ENCODE results near the gene PHOX2A.
"Not testable (repeated sequence)": the region's sequence is repeated elsewhere in the genome, so short reads cannot be mapped to it uniquely, and the experiment has no call there.

Gene PHOX2A

DNA sequence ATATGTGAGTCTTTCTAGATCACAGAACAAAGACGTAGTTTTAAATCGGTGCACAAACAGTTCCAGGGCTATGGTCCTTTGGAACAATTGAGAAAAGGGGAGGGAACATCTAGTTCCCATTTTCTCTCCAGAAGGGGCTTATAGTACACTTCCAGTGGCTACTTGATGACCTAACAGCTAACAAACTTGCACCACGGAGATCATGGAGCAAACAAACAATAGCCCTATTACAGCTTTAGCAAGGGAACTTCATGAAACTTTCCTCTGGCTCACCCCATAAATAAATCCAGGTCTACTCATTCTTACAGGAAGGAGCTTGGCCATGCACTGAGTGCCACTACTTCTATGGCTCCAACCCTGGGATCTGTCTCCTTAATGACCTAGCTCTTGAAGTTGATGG, 35.7 kb downstream of the PHOX2A start:
- H3K4me3 Mint-ChIP-seq, result no peak overlapping the region
- no peak for DNase-seq (ENCODE audit: low spot score)
- H3K9me3 Mint-ChIP-seq, result peaks cover 18% of the 10 kb centered on the region
- H3K27ac Mint-ChIP-seq, result no peak overlapping the region
- peaks cover 2% of the 10 kb centered on the region for H3K36me3 Mint-ChIP-seq (ENCODE audit: low read depth)
- peaks cover 3% of the 10 kb centered on the region for H3K4me1 Mint-ChIP-seq (ENCODE audit: low read depth)
- H3K27me3 Mint-ChIP-seq (ENCODE audit: low read depth), result peaks cover 35% of the 10 kb centered on the region

DNA sequence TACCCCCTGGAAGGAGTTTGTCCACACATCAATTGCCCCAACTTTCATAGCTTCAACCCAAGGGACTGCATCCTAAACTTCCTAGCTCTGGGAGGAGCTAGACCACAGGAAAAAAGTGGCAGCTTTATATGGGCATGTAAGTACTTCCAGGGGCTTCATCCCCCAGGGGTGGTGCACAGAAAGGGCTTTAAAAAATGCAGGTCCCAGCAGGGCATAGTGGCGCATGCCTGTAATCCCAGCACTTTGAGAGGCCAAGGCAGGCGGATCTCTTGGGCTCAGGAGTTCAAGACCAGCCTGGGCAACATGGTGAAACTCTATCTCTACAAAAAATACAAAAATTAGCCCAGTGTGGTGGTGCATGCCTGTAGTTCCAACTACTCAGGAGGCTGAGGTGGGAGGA, 37.2 kb downstream of the PHOX2A start:
- Mint-ChIP-seq H3K4me1 (ENCODE audit: low read depth) (peaks cover 10% of the 10 kb centered on the region), H3K27me3 (ENCODE audit: low read depth) (peaks cover 24% of the 10 kb centered on the region), H3K9me3 (peaks cover 18% of the 10 kb centered on the region)
- not testable (repeated sequence) for DNase-seq (ENCODE audit: low spot score); H3K27ac Mint-ChIP-seq; H3K4me3 Mint-ChIP-seq; H3K36me3 Mint-ChIP-seq (ENCODE audit: low read depth)

DNA sequence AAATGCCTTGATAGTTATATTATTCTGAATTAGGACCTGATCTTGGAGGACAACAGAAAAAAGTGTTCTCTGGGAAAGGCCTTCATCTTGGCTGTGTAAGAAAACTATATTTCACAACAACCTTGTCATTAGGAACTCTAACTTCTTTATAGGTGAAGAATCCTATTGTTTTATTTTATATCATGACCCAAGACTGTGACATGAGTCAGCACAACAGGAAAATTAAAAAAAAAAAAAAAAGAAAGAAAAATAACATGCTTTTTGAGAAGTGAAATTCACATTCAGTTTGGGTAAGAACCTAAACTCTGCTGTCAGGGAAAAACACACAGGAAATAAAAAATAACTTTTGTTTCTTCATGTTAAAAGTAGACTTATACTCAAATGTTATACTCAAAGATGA, 39.1 kb downstream of the PHOX2A start:
- peaks cover under 1% of the 10 kb centered on the region for H3K36me3 Mint-ChIP-seq (ENCODE audit: low read depth)
- H3K9me3 Mint-ChIP-seq, result peaks cover 13% of the 10 kb centered on the region
- H3K27ac Mint-ChIP-seq, result no peak overlapping the region
- H3K27me3 Mint-ChIP-seq (ENCODE audit: low read depth), result peaks cover 11% of the 10 kb centered on the region
- DNase-seq (ENCODE audit: low spot score), result no peak
- H3K4me3 Mint-ChIP-seq, result no peak overlapping the region
- H3K4me1 Mint-ChIP-seq (ENCODE audit: low read depth), result peaks cover 10% of the 10 kb centered on the region

DNA sequence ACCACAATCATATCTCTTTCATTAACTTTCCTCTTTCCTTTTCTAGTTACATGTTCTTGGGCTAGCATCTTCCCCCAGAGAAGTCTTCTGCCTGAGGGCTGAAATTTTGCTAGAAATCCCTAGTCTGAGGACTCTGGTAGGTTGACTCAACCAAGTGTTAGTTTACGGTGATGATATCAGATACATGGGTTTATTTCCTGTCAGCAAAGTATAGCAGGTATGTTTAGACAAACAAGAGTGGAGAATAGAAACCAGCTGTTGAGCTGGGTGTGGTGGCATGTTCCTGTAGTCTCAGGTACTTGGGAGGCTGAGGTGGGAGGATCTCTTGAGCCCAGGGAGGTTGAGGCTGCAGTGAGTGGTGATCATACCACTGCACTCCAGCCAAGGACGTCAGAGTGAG, 40.8 kb downstream of the PHOX2A start:
- H3K36me3 Mint-ChIP-seq (ENCODE audit: low read depth), result no peaks in the 10 kb centered on the region
- peaks cover 10% of the 10 kb centered on the region for H3K4me1 Mint-ChIP-seq (ENCODE audit: low read depth)
- no peak overlapping the region for H3K27ac Mint-ChIP-seq
- DNase-seq (ENCODE audit: low spot score), result no peak
- H3K9me3 Mint-ChIP-seq, result no peaks in the 10 kb centered on the region
- H3K4me3 Mint-ChIP-seq, result no peak overlapping the region
- H3K27me3 Mint-ChIP-seq (ENCODE audit: low read depth), result no peaks in the 10 kb centered on the region

DNA sequence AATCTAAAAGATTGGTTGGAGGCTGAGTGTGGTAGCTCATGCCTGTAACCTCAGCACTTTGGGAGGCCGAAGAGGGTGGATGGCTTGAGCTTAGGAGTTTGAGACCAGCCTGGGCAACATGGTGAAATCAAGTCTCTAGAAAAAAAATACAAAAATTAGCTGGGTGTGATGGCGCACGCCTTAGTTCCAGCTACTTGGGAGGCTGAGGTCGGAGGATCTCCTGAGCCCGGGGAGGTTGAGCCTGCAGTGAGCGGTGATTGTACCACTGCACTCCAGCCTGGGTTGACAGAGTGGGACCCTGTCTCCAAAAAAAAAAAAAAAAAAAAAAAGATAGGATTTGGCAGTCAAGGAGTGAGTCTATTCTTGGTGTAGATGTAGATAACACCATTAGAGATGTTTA, 41.4 kb downstream of the PHOX2A start:
- H3K27ac Mint-ChIP-seq, result no peak overlapping the region
- H3K36me3 Mint-ChIP-seq (ENCODE audit: low read depth), result no peaks in the 10 kb centered on the region
- H3K9me3 Mint-ChIP-seq, result no peaks in the 10 kb centered on the region
- peaks cover 10% of the 10 kb centered on the region for H3K4me1 Mint-ChIP-seq (ENCODE audit: low read depth)
- DNase-seq (ENCODE audit: low spot score), result no peak
- H3K27me3 Mint-ChIP-seq (ENCODE audit: low read depth), result no peaks in the 10 kb centered on the region
- H3K4me3 Mint-ChIP-seq, result no peak overlapping the region

DNA sequence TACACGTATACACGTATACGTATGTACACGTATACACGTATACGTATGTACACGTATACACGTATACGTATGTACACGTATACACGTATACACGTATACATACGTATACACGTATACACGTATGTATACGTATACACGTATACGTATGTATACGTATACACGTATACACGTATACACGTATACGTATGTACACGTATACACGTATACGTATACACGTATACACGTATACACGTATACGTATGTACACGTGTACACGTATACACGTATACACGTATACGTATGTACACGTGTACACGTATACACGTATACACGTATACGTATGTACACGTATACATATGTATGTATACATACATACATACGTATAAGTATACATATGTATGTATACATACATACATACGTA, 42.5 kb downstream of the PHOX2A start:
- H3K36me3 Mint-ChIP-seq (ENCODE audit: low read depth); H3K4me3 Mint-ChIP-seq; H3K27ac Mint-ChIP-seq; DNase-seq (ENCODE audit: low spot score); H3K9me3 Mint-ChIP-seq; H3K27me3 Mint-ChIP-seq (ENCODE audit: low read depth): not testable (repeated sequence)
- peaks cover 10% of the 10 kb centered on the region for H3K4me1 Mint-ChIP-seq (ENCODE audit: low read depth)

DNA sequence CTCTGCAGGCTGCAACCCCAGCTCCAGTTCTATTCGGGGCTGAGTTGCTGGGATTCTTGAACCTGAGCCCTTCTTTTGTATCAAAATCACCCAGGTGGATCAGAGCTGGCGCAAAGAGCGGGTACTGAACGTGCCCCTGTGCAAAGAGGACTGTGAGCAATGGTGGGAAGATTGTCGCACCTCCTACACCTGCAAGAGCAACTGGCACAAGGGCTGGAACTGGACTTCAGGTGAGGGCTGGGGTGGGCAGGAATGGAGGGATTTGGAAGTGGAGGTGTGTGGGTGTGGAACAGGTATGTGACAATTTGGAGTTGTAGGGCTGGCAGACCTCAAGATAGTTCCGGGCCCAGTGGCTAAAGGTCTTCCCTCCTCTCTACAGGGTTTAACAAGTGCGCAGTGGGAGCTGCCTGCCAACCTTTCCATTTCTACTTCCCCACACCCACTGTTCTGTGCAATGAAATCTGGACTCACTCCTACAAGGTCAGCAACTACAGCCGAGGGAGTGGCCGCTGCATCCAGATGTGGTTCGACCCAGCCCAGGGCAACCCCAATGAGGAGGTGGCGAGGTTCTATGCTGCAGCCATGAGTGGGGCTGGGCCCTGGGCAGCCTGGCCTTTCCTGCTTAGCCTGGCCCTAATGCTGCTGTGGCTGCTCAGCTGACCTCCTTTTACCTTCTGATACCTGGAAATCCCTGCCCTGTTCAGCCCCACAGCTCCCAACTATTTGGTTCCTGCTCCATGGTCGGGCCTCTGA, 48.3 kb downstream of the PHOX2A start:
- H3K36me3 Mint-ChIP-seq (ENCODE audit: low read depth), result no peaks in the 10 kb centered on the region
- H3K4me3 Mint-ChIP-seq, result no peak overlapping the region
- no peak for DNase-seq (ENCODE audit: low spot score)
- H3K4me1 Mint-ChIP-seq (ENCODE audit: low read depth), result no peaks in the 10 kb centered on the region
- no peaks in the 10 kb centered on the region for H3K27me3 Mint-ChIP-seq (ENCODE audit: low read depth)
- H3K9me3 Mint-ChIP-seq, result no peaks in the 10 kb centered on the region
- no peak overlapping the region for H3K27ac Mint-ChIP-seq

DNA sequence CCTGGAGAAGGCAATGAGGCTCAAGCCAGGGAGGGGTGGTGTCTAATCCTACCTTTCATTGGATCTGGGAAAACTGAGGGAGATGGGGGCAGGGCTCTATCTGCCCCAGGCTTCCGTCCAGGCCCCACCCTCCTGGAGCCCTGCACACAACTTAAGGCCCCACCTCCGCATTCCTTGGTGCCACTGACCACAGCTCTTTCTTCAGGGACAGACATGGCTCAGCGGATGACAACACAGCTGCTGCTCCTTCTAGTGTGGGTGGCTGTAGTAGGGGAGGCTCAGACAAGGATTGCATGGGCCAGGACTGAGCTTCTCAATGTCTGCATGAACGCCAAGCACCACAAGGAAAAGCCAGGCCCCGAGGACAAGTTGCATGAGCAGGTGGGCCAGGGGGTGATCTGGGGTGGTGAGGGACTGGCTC, 52.0 kb downstream of the PHOX2A start, which contains the start of gene FOLR1:
Gene FOLR1, plus strand, starts transcription at position 180 of the 421 bp plus-strand sequence. Its CDS starts 34 bp downstream, at position 214.
- no peaks in the 10 kb centered on the region for H3K4me1 Mint-ChIP-seq (ENCODE audit: low read depth)
- H3K36me3 Mint-ChIP-seq (ENCODE audit: low read depth), result no peaks in the 10 kb centered on the region
- H3K9me3 Mint-ChIP-seq, result no peaks in the 10 kb centered on the region
- no peak within 1 kb of the TSS for H3K27ac Mint-ChIP-seq
- no peaks in the 10 kb centered on the region for H3K27me3 Mint-ChIP-seq (ENCODE audit: low read depth)
- H3K4me3 Mint-ChIP-seq, result no peak within 1 kb of the TSS
- no peak for DNase-seq (ENCODE audit: low spot score)

DNA sequence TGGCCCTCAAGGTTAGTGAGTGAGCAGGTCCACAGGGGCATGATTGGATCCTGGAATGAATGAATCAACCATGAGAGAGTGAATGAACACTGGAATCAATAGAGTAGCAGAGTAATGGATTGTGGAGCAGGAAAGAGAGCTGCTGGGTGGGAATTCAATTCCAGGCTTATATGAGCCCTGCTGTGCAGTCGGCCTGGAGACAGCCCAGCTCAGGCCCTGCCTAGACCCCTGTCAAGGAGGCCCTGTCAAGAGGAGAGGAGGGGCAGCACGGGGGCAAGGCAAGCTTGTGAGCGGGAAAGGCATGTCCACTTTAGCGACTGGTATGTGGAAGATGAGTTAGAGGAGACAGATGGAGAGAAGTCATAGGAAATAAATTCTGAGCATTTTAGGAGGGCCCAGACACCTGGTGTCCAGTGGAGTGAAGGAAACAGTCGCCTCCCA, 53.3 kb downstream of the PHOX2A start:
- no peaks in the 10 kb centered on the region for H3K9me3 Mint-ChIP-seq
- no peak overlapping the region for H3K4me3 Mint-ChIP-seq
- H3K4me1 Mint-ChIP-seq (ENCODE audit: low read depth), result no peaks in the 10 kb centered on the region
- H3K36me3 Mint-ChIP-seq (ENCODE audit: low read depth), result no peaks in the 10 kb centered on the region
- H3K27me3 Mint-ChIP-seq (ENCODE audit: low read depth), result no peaks in the 10 kb centered on the region
- no peak overlapping the region for H3K27ac Mint-ChIP-seq
- no peak for DNase-seq (ENCODE audit: low spot score)

DNA sequence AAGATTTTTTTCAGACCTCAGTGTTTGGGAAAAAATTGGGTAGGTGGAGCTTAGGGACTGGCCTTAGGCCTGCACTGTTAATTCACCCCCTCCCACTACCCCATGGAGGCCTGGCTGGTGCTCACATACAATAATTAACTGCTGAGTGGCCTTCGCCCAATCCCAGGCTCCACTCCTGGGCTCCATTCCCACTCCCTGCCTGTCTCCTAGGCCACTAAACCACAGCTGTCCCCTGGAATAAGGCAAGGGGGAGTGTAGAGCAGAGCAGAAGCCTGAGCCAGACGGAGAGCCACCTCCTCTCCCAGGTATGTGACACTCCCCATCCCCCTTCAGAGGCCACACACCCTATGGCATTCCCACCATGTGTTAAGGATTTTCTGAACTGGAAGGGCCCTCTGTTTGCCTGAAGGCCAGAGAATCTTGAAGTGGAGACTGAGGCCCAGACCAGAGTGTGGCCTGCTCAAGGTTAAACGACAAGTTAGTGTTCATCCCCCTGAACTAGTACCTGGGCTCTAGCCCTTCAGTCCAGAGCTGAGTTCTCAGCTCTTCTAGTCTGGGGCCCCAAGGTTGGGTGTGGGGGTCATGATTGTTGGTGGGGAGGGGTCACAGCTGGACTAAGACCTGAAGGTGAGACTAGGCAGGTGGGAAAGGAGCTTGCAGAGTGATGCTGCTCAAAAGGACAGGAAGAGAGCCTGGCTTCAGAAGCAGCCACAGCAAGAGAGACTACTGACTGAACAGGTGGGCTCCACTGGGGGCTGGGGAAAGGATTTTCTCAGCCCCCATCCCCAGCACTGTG, 54.3 kb downstream of the PHOX2A start:
- no peak for DNase-seq (ENCODE audit: low spot score)
- Mint-ChIP-seq H3K27ac (no peak overlapping the region), H3K36me3 (ENCODE audit: low read depth) (no peaks in the 10 kb centered on the region), H3K4me3 (no peak overlapping the region), H3K9me3 (no peaks in the 10 kb centered on the region), H3K27me3 (ENCODE audit: low read depth) (no peaks in the 10 kb centered on the region), H3K4me1 (ENCODE audit: low read depth) (no peaks in the 10 kb centered on the region)

Data from T-helper 2 cell treated with Interferon-gamma antibody and Interleukin-4, amounts not matched to agents 5 μg/mL and 100 μg/mL, for 36 hours (primary cell).